ENCODE data around the gene TRAM2. TPM values are rescaled to one million over a fixed set of nuclear protein-coding genes. Genes with fewer than 3 reads are reported as not detected.

The TRAM2 gene
- total RNA-seq, 5 donors from 2014 or later (not counting 1 experiment from before 2014, with no cell fraction given), result 8.8 to 12.1 (median 9.3) TPM

DNA sequence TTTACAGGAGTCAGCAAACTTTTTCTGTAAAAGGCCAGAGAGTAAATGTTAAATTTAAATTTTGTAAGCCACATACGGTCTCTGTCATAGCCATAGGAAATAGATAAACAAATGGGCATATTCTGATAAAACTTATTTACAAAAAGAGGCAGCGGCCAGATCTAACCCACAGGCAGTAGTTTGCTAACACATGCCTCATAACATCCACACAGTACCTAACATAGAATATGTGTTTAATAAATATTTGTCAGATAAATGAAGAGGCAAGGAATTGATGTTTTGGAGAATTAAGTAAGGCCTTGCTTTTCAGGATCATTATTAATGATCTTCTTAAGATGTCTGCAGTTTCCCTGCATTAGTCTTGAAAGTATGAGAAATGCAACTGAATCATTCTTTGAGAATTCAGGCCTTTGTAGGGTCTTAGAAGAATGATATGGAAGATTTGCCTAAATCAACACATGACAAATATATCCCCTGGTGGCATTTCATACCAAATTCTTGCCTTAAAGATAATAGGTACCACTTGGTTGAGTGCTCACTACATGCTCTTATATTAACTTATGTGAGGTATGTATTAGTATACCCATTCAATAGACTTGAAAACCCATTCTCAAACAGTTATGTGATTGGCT, 39.3 kb upstream of the TRAM2 start:
- no peaks in the 10 kb centered on the region for H3K9me3 Mint-ChIP-seq
- WGBS (ENCODE audit: insufficient coverage), result no CpG with 5 or more reads among the region's 2 CpGs
- no peaks in the 10 kb centered on the region for H3K4me1 Mint-ChIP-seq
- ChIA-PET CTCF (no interaction called here), POLR2A (no interaction called here)
- peaks cover 0 to 3% of the 10 kb centered on the region in 2 experiments for H3K4me1 ChIP-seq (ENCODE audit: control insufficient read depth in 1 of 2, extremely low read depth in 1 of 2, insufficient read depth in 2 of 2, low read length in 2 of 2)
- no peak overlapping the region for H3K27ac Mint-ChIP-seq
- peaks cover 5 to 13% of the 10 kb centered on the region in 2 donors for H3K27me3 Mint-ChIP-seq
- no peak for ATAC-seq (replicated peaks in 1 of 4)
- no peaks in the 10 kb centered on the region for H3K9me3 ChIP-seq
- no peak overlapping the region for H3K4me3 ChIP-seq (ENCODE audit: control insufficient read depth in 1 of 2, extremely low read depth in 1 of 2, low read length in 1 of 2)
- peaks cover 0 to under 1% of the 10 kb centered on the region in 2 experiments for H3K27me3 ChIP-seq (replicated peaks in 1 of 2; ENCODE audit: control insufficient read depth in 2 of 2, extremely low read depth in 1 of 2, insufficient read depth in 2 of 2, low read length in 1 of 2)
- H3K36me3 ChIP-seq (ENCODE audit: control insufficient read depth in 2 of 2, extremely low read depth in 1 of 2, insufficient read depth in 1 of 2, low read length in 1 of 2), result no peaks in the 10 kb centered on the region
- no peaks in the 10 kb centered on the region for H3K36me3 Mint-ChIP-seq
- no peak overlapping the region for H3K4me3 Mint-ChIP-seq
- DNase-seq, result no peak
- no peak overlapping the region for H3K27ac ChIP-seq (ENCODE audit: low read length)

DNA sequence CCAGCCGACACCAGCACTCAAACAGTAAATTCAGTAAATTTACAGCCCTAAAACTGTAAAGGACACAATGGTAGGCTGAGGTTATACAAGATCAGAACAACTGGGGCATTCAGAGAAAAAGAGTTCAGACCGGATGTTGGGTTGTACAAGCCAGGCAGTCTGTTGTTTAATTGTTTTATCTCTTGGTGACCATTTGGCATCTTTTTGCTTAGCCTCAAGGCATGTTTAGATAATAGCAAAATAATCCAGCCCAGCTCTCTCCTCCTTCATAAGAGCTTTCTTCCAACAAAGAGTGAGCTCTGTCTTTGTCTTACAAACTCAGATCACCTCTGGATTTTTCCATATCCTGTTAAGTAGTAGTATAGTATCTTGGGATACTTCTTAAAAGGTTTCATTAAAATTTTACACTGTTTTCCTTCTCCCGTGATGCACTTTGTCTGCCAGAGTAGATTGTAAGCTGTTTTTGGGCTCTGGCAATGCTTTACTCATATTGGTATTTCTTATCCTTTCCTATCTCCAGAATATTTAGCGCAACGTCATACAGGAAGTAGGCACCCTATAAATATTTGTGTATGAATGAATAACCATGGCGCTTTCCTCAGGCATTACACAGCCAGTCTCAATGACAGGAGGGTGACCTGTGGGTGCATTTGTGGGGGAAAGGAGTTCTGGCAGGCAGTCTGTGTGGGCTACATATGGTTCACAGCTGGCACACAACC, 35.6 kb upstream of the TRAM2 start:
- no peaks in the 10 kb centered on the region for H3K9me3 ChIP-seq
- peaks cover 2 to 7% of the 10 kb centered on the region in 2 donors for H3K27me3 Mint-ChIP-seq
- H3K27ac Mint-ChIP-seq, result no peak overlapping the region
- H3K4me1 Mint-ChIP-seq, result no peaks in the 10 kb centered on the region
- ChIA-PET CTCF (interaction anchor here in 1 of 2 donors (1.2 kb wide), 1 partner anchor 39 kb away, joined by 4 read pairs; no protein-coding TSS in a partner anchor), POLR2A (no interaction called here)
- DNase-seq, result no peak
- H3K4me1 ChIP-seq (ENCODE audit: control insufficient read depth in 1 of 2, extremely low read depth in 1 of 2, insufficient read depth in 2 of 2, low read length in 2 of 2), result peaks cover 0 to 3% of the 10 kb centered on the region in 2 experiments
- H3K27ac ChIP-seq (ENCODE audit: low read length), result no peak overlapping the region
- peaks cover 0 to 4% (median 2%) of the 10 kb centered on the region in 3 donors for H3K9me3 Mint-ChIP-seq
- H3K36me3 Mint-ChIP-seq, result no peaks in the 10 kb centered on the region
- H3K4me3 Mint-ChIP-seq, result no peak overlapping the region
- ATAC-seq (replicated peaks in 1 of 4), result no peak
- H3K27me3 ChIP-seq (replicated peaks in 1 of 2; ENCODE audit: control insufficient read depth in 2 of 2, extremely low read depth in 1 of 2, insufficient read depth in 2 of 2, low read length in 1 of 2), result no peaks in the 10 kb centered on the region
- WGBS (ENCODE audit: insufficient coverage), result 100% methylated on average over 2 of the region's 6 CpGs
- no peak overlapping the region for H3K4me3 ChIP-seq (ENCODE audit: control insufficient read depth in 1 of 2, extremely low read depth in 1 of 2, low read length in 1 of 2)
- no peaks in the 10 kb centered on the region for H3K36me3 ChIP-seq (ENCODE audit: control insufficient read depth in 2 of 2, extremely low read depth in 1 of 2, insufficient read depth in 1 of 2, low read length in 1 of 2)

- Histone ChIP-seq H3K4me3 (ENCODE audit: control insufficient read depth in 1 of 2, extremely low read depth in 1 of 2, low read length in 1 of 2) (no peak overlapping the region), H3K4me1 (ENCODE audit: control insufficient read depth in 1 of 2, extremely low read depth in 1 of 2, insufficient read depth in 2 of 2, low read length in 2 of 2) (peaks cover 0 to 3% of the 10 kb centered on the region in 2 experiments), H3K9me3 (no peaks in the 10 kb centered on the region), H3K27me3 (replicated peaks in 1 of 2; ENCODE audit: control insufficient read depth in 2 of 2, extremely low read depth in 1 of 2, insufficient read depth in 2 of 2, low read length in 1 of 2) (no peaks in the 10 kb centered on the region), H3K27ac (ENCODE audit: low read length) (no peak overlapping the region), H3K36me3 (ENCODE audit: control insufficient read depth in 2 of 2, extremely low read depth in 1 of 2, insufficient read depth in 1 of 2, low read length in 1 of 2) (no peaks in the 10 kb centered on the region)
- no peak overlapping the region for H3K27ac Mint-ChIP-seq
- ChIA-PET POLR2A (interaction anchor here in 1 of 2 donors (0.9 kb wide), 1 partner anchor 681 kb away, joined by 3 read pairs; no protein-coding TSS in a partner anchor), CTCF (interaction anchor here in 1 of 2 donors (1.2 kb wide), 1 partner anchor 40 kb away, joined by 4 read pairs; no protein-coding TSS in a partner anchor)
- H3K27me3 Mint-ChIP-seq, result peaks cover 0 to 5% of the 10 kb centered on the region in 2 donors
- WGBS (ENCODE audit: insufficient coverage), result no CpG with 5 or more reads among the region's 1 CpG
- H3K36me3 Mint-ChIP-seq, result no peaks in the 10 kb centered on the region
- H3K9me3 Mint-ChIP-seq, result peaks cover 0 to 4% (median 2%) of the 10 kb centered on the region in 3 donors
- no peak overlapping the region for H3K4me3 Mint-ChIP-seq
- H3K4me1 Mint-ChIP-seq, result no peaks in the 10 kb centered on the region
- ATAC-seq (replicated peaks in 1 of 4) (no peak), DNase-seq (no peak)
Measured at GRCh38 chr6:52611833-52612232, 35.0 kb upstream of the TRAM2 start.

- Histone ChIP-seq H3K27ac (ENCODE audit: low read length) (no peak overlapping the region), H3K4me3 (ENCODE audit: control insufficient read depth in 1 of 2, extremely low read depth in 1 of 2, low read length in 1 of 2) (no peak overlapping the region), H3K27me3 (replicated peaks in 1 of 2; ENCODE audit: control insufficient read depth in 2 of 2, extremely low read depth in 1 of 2, insufficient read depth in 2 of 2, low read length in 1 of 2) (no peaks in the 10 kb centered on the region), H3K9me3 (no peaks in the 10 kb centered on the region), H3K36me3 (ENCODE audit: control insufficient read depth in 2 of 2, extremely low read depth in 1 of 2, insufficient read depth in 1 of 2, low read length in 1 of 2) (no peaks in the 10 kb centered on the region), H3K4me1 (ENCODE audit: control insufficient read depth in 1 of 2, extremely low read depth in 1 of 2, insufficient read depth in 2 of 2, low read length in 2 of 2) (peaks cover 0 to 3% of the 10 kb centered on the region in 2 experiments)
- WGBS (ENCODE audit: insufficient coverage), result no CpG with 5 or more reads among the region's 5 CpGs
- Mint-ChIP-seq H3K9me3 (peaks cover 0 to 4% (median 2%) of the 10 kb centered on the region in 3 donors), H3K27me3 (peaks cover 0 to 5% of the 10 kb centered on the region in 2 donors), H3K36me3 (no peaks in the 10 kb centered on the region), H3K4me1 (no peaks in the 10 kb centered on the region), H3K4me3 (no peak overlapping the region), H3K27ac (no peak overlapping the region)
- ChIA-PET CTCF (no interaction called here), POLR2A (interaction anchor here in 1 of 2 donors (0.9 kb wide), 1 partner anchor 680 kb away, joined by 3 read pairs; no protein-coding TSS in a partner anchor)
- ATAC-seq (replicated peaks in 1 of 4), result no peak
- no peak for DNase-seq
Measured at GRCh38 chr6:52610745-52611355, 34.0 kb upstream of the TRAM2 start.

- H3K9me3 Mint-ChIP-seq, result peaks cover 0 to 4% (median 2%) of the 10 kb centered on the region in 3 donors
- peaks cover 0 to 3% of the 10 kb centered on the region in 2 experiments for H3K4me1 ChIP-seq (ENCODE audit: control insufficient read depth in 1 of 2, extremely low read depth in 1 of 2, insufficient read depth in 2 of 2, low read length in 2 of 2)
Measured at GRCh38 chr6:52610011-52610410, 33.2 kb upstream of the TRAM2 start.

DNA sequence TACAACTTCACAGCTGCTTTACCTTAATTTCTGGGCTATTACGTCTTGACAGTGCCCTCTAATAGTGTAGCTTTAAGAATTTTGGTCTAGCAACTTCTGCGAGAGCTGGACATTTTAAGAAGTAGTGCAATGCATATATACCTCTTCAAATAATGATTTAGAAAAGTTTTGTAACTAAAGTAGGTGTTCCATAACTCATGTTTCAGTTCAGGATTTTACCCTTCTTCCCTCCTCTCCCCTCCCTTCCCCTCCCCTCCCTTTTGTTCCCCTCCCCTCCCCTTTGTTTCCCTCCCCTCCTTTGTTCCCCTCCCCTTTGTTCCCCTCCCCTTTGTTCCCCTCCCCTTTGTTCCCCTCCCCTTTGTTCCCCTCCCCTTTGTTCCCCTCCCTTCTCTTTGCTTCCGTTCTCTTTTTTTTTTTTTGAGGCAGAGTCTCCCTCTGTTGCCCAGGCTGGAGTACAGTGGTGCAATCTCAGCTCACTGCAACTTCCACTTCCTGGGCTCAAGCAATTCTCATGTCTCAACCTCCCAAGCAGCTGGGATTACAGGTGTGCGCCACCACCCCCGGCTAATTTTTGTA, 28.8 kb upstream of the TRAM2 start:
- H3K27ac Mint-ChIP-seq, result no peak overlapping the region
- H3K4me1 ChIP-seq (ENCODE audit: control insufficient read depth in 1 of 2, extremely low read depth in 1 of 2, insufficient read depth in 2 of 2, low read length in 2 of 2), result no peaks in the 10 kb centered on the region
- no peak overlapping the region for H3K27ac ChIP-seq (ENCODE audit: low read length)
- H3K4me3 Mint-ChIP-seq, result no peak overlapping the region
- no peak for ATAC-seq (replicated peaks in 1 of 4)
- peaks cover 0 to 4% of the 10 kb centered on the region in 2 experiments for H3K27me3 ChIP-seq (replicated peaks in 1 of 2; ENCODE audit: control insufficient read depth in 2 of 2, extremely low read depth in 1 of 2, insufficient read depth in 2 of 2, low read length in 1 of 2)
- peaks cover 0 to 4% of the 10 kb centered on the region in 2 donors for H3K27me3 Mint-ChIP-seq
- H3K36me3 Mint-ChIP-seq, result no peaks in the 10 kb centered on the region
- no peak overlapping the region for H3K4me3 ChIP-seq (ENCODE audit: control insufficient read depth in 1 of 2, extremely low read depth in 1 of 2, low read length in 1 of 2)
- 100% methylated on average over 1 of the region's 5 CpGs for WGBS (ENCODE audit: insufficient coverage)
- H3K9me3 Mint-ChIP-seq, result peaks cover 0 to 4% (median 2%) of the 10 kb centered on the region in 3 donors
- no peaks in the 10 kb centered on the region for H3K4me1 Mint-ChIP-seq
- POLR2A ChIA-PET, result no interaction called here
- no peaks in the 10 kb centered on the region for H3K9me3 ChIP-seq
- H3K36me3 ChIP-seq (ENCODE audit: control insufficient read depth in 2 of 2, extremely low read depth in 1 of 2, insufficient read depth in 1 of 2, low read length in 1 of 2), result no peaks in the 10 kb centered on the region
- CTCF ChIA-PET, result interaction anchor here (0.5 to 0.6 kb wide), 3 partner anchors 157 to 1108 kb away, joined by 3 to 6 read pairs (median 4); no protein-coding TSS in a partner anchor
- no peak for DNase-seq

More at GRCh38 chr6:52610011-52610410, 33.2 kb upstream of the TRAM2 start:
- peaks cover 0 to 1% of the 10 kb centered on the region in 2 experiments for H3K27me3 ChIP-seq (replicated peaks in 1 of 2; ENCODE audit: control insufficient read depth in 2 of 2, extremely low read depth in 1 of 2, insufficient read depth in 2 of 2, low read length in 1 of 2)
- H3K36me3 Mint-ChIP-seq, result no peaks in the 10 kb centered on the region
- ATAC-seq (replicated peaks in 1 of 4) (no peak), DNase-seq (no peak)
- no peak overlapping the region for H3K27ac Mint-ChIP-seq
- no peak overlapping the region for H3K4me3 ChIP-seq (ENCODE audit: control insufficient read depth in 1 of 2, extremely low read depth in 1 of 2, low read length in 1 of 2)
- H3K4me3 Mint-ChIP-seq, result no peak overlapping the region
- H3K27ac ChIP-seq (ENCODE audit: low read length), result no peak overlapping the region
- H3K4me1 Mint-ChIP-seq, result no peaks in the 10 kb centered on the region
- peaks cover 0 to 5% of the 10 kb centered on the region in 2 donors for H3K27me3 Mint-ChIP-seq
- no peaks in the 10 kb centered on the region for H3K36me3 ChIP-seq (ENCODE audit: control insufficient read depth in 2 of 2, extremely low read depth in 1 of 2, insufficient read depth in 1 of 2, low read length in 1 of 2)
- ChIA-PET POLR2A (no interaction called here), CTCF (interaction anchor here in 1 of 2 donors (0.5 kb wide), 1 partner anchor 54 kb away, joined by 3 read pairs; no protein-coding TSS in a partner anchor)
- H3K9me3 ChIP-seq, result no peaks in the 10 kb centered on the region
- WGBS (ENCODE audit: insufficient coverage), result 91% methylated on average over 3 of the region's 3 CpGs
